ENCODE measurements around the gene PEX14.

Gene PEX14

DNA sequence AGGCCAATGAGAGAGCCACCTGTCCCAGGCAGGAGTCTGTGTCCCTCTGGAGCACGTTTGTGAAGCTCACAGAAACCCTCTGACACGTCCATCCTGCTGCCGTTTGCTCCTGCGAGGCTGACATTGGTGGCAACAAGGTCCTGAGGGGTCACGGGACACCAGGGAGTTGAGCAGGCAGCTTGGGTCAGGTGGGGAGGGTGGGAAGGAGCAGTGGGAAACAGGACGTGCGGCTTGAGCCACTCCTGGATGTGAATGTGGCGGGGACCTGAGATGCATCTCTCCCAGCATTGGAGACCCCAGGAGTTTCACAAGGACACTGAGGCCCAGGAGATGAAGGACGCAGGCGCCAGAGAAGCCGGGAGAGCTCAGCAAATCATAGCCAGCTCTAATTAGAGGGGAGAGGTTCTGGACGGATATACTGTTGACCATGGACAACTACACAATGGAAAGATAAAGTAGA is 149.0 kb downstream of the PEX14 start:
- peak; percentile 32 for DNase-seq

DNA sequence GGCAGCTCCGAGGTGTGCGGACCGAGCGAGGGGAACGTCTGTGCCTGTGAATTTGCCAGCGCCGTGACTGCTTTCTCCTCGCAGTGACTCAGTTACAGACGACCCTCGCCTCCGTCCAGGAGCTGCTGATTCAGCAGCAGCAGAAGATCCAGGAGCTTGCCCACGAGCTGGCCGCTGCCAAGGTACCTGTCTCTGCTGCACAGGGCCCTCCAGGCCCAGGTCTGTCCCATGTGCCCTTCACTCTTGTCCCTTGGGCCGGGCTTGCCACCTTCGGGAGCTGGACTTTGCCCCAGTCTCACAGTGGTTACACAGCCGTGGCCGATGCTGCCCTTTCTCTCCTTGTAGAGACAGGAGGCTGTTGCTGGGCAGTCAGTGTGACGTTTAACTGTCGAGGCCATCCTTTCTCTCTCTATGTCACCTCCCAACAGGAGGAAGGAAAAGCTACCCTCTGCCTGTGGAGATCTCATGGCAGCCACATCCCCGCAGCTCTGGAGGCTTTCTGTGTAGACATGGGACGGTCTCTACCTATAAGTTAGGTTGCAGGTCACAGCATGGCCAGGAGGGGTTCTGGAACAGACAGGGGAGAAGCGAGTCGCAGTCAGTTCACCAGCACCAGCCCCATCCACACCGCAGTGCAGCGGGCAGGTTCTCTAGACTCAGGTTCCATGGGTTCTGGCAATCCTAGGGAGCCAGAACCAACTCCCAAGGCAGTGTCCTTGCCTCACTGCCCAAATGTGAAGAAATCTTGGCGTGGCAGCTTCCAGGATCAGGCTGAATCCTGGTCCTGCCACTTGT is 149.7 kb downstream of the PEX14 start:
- DNase-seq: peak; percentile 49

DNA sequence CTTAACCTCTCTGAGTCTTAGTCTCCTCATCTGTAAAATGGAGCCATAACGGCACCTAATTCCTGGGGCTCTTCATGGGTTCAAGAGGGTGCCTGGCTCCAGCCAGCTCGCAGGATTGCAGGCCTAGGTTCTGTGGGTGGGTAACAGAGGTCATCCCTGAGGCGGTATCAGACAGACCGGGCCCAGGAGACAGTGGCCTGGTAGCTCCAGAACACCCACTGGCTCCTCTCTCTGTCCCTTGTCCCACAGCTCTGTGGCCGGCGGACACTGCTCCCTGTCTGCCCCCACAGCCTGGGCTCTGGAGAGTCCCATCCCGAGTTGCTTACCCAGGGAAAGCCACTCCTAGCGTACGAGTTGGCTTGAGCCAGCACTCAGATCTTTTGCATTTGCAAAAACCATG is 150.3 kb downstream of the PEX14 start:
- DNase-seq: peak; percentile 31

DNA sequence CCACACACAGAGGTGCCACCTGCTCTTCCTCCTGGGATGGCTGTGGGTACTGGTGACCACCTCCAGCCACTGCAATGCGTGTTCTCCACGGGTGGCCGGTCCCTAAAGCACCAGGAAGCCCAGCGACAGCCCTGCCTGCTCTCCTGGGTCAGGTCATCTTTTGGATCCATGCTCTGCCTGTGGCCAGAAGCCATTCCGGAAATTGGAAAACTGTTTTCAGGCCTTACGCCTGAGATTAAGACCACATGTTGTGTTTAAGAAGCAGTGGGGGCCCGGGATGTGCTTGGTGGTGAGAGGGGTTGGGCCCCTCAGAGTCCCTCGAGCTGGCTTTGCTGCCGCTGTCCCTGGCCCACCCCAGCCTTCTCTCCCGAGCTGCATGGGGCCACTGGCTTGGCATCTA is 150.8 kb downstream of the PEX14 start:
- peak; percentile 32 for DNase-seq

DNA sequence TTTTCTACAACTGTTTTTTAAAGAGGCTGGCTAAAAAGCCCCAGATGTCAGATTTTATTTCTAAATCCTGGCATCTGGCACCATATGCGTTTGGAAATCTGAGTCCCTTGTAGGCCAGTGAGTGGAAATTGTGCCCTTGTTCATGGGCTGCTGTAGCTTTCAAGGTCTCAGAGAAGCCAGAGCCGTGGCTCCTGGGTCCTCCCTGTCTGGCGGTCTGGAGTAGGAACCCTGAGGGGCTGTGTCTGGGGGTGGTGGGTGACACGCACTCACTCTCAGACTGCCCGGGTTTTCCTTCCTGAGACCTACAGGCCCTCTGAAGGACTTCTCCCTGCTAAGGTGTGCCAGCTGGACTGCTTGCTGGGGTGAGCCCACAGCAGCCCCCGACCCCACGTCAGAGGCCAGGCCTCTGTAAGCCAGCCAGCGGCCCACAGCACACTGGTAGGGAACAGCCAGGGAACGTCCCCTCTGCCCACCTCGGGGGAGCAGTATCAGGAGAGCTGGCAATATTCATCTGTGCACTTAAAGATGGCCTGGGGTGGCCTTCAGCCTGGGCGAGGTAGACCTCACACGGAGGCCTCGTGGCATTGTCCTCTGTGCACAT is 151.5 kb downstream of the PEX14 start:
- peak; percentile 47 for DNase-seq

DNA sequence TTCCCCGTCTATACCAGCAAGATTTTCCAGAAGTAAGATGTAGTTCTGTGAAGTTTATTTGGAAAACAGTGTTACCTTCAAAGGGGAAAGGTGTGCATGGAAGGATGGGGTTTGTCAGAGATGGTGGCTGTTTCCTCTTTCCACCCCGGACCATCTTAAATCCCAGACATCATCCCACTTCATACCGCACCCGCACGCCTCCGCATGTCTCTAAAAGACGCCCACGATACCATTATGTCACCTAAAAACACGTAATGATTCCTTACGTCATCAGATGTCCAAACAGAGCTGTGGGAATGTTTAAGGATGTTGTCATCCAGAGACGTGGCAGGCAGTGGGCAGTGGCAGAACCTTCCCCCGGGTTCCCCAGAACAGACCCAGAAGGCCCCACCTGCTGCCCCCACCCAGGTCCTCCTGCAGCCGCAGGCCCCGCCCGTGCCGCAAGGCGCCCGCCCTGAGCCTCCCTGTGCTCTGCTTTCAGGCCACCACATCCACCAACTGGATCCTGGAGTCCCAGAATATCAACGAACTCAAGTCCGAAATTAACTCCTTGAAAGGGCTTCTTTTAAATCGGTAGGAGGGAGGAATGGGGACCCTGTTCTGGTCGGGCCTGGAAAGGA is 152.2 kb downstream of the PEX14 start:
- peak; percentile 31 for DNase-seq

DNA sequence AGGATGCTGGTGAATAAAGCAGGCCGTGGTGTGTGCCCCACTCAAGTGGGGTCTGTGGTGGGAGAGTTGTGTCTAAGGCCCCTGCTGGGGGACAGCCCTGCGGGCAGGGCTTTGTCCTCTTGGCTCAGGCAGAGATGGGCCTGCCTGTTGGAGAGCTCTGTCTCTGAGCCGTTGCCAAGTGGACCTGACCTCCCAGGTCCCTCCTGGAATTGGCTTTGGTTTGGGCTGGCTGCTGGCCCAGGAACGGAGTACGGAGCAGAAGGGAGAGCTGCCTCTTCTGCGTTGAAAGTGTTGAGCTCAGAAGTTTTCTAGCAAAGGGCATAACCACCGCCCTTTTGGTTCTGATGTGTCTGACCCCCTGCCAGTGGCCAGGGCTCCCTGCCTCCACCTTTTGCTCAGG is 153.9 kb downstream of the PEX14 start:
- DNase-seq: peak; percentile 26

DNA sequence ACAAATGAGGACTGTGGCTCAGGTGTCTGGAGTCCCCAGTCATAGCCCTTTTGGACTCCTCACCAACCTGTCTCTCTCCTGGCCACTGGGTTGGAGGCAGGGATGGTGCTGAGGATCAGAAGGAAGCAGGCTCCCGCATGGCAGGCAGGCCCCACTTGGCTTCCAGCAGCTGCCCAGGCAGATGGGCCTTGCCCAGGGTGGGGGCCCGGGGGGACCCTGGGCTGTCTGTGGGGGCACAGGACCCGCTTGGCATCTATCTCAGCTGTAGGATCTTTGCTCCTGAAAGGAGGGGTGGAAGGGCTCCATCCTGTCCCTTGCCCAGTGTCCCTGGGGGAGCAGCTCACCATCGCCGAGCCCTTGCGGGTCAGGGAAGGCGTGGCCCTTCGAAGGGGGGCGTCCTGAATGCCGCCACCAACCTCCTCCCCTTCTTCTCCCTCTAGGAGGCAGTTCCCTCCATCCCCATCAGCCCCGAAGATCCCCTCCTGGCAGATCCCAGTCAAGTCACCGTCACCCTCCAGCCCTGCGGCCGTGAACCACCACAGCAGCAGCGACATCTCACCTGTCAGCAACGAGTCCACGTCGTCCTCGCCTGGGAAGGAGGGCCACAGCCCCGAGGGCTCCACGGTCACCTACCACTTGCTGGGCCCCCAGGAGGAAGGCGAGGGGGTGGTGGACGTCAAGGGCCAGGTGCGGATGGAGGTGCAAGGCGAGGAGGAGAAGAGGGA is 154.5 kb downstream of the PEX14 start:
- peak; percentile 54 for DNase-seq

DNA sequence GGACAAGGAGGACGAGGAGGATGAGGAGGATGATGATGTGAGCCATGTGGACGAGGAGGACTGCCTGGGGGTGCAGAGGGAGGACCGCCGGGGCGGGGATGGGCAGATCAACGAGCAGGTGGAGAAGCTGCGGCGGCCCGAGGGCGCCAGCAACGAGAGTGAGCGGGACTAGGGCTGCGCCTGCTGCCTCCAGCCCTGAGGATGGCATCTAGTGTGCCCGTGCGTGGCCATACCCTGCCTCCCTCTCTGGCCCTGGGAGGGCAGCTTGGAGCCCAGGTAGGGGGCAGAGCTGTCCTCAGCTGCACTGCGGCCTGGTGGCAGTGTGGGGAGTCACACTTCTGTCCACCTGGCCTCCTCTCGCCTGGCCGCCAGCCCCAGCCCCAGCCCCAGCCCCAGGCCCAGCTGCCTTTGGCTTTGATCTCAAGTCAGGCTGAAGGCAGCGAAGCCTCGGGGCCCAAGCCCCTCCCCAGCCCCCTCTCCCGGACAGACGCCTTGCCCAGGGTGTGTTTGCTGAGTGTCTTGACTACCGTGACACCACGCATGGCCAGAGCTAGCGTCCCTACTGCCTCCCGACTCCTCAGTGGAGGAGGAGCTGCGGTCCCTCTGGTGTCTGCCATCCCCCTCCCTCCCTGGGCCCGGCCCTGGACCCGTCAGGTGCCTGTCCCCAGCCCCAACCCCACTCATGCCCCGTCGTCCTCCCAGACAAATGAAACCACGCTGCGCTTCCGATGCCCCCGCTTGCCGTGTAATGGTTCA is 155.2 kb downstream of the PEX14 start:
- peak; percentile 68 for DNase-seq

DNA sequence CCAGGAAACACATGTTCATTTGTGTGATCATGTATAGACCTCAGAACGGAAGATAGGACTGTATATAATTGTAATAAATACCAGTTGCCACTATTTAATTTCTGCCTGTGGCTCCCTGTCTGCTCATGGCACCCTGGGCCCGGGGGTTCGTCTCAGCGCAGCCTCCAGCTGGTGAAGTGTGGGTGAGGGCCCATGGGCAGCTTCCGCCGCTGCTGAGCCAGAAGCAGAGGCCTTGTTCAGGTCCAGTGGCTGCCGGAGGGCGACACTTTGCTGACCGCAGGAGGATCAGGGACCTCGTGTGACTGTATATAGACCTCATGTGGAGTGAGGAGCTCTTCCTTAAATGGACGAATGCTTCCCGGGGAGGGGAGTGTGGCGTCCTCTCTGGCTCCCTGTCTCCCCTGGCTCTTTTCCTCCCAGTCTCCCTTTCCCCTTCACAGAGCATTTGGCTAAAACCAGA is 155.9 kb downstream of the PEX14 start:
- no peak for DNase-seq

DNA sequence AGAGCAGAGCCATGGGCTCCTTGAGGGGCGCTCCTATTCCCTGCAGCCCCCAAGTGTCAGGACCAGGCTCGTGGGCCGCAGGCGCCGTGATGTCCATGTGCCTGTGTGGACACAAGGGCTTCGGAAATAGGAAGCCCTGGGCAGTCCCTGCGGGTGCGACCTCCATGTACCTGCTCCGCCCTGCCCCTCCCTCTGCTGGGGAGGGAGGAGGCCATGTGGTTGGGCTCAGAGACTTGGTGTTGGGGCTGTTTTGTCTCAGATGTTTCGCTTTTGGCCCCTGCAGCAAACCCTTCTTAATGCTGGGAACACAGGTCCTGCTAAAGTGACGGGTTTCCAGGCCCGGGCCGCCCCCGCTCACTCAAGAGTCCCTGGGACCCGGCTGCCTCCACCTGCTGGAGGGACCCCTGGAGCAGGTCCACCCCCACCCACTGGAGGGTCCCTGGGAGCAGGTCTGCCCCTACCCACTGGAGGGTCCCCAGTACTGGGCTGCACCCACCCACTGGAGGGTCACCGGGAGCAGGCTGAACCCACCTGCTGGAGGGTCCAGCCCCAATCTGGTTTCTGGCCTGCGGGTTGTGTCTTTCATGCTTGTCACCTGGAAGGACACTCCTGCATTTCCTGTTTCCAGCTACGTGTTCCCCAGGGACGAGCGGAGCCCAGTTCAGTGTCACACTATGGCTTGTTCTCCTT is 156.5 kb downstream of the PEX14 start:
- DNase-seq: peak; percentile 48

DNA sequence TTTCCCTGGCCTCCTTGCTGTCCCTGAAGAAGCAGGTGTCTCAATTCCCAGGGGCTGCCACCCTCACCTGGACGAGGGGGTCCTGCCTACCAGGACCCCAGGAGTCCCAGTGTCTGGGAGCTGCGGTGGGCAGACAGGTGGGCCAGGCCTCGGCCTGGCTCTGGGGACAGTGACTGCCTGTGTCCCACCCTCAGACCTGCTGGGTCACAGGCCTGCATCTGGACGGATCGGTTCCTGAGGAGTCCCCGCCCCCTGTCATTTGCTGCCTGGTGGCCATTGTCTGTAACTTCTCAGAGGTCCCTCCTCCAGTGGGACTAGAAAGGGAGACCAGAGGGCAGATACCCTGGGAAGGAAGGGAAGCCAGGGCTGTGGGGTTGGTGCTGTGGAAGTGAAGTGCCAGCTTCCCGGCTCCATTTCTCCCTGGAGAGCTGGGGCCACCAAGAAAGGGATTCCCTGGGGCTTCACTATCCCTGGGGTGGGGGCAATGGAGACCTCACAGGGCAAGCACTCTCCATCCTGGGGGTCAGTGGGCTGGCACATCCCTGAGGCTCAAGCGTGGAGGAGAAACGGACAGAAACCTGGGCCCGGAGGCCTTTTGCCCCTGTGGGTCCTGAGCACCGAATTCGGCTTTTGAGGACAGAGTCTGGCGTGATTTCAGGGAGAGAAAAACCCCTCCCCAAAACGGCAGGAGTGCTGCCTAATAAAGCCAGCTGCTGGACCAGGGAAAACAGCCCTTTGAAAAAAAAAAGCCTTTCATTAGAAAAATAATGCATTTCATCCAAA is 157.3 kb downstream of the PEX14 start:
- no peak for DNase-seq

DNA sequence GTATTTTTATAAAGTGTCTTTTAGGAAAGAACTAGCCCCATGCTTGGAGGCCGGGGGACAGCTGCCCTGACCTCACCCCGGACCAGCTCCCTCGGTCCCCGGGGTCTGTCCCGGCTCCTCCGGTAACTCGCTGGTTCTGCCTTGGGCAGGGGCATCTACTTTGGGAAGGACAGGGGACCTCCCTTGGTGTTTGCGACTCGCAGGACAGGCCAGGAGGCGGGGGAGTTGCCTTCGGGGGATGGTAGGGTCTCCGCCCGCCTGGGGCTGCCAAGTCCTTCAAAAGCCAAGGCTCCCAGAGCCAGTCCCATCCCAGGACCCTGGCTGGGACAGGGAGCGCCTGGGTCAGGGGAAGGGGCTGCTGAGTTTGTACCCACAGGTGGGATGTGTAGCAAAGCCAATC is 157.9 kb downstream of the PEX14 start:
- DNase-seq: no peak

DNA sequence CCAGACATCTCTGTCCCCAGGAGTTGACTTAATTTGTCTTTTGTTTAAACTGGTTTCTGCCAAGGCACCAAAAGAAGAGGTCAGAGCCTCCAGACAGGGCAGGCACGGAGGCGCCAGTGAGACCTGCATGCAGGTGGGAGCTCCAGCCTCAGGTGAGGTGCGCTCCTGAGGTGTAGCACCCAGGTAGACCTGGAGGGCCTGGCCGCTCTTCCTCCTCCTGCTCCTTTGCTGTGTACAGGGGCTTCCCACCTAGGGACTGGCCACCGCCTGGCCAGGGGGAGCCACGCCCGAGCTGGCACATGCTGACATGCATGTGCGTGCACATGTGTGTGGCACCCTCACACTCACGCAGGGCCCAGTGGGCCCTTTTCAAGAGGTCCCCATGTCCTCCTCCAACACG is 158.7 kb downstream of the PEX14 start:
- DNase-seq: no peak

DNA sequence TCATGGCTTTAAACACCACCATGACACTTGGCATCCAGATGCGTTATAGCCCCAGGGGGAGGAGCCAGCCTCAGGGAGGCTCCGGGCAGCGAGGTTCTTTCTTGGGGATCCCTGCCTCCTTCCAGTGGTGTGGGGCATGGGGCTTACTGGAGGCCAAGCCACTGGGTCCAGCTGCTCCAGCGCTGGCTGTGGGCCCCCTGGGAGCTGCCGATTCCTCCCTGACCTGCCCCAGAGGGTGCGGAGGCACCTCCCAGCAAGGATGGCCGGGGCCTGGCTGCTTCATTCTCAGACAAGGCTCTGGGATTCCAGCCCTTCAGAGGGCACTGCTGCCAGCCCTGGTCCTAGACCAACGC is 159.3 kb downstream of the PEX14 start:
- DNase-seq: no peak

DNA sequence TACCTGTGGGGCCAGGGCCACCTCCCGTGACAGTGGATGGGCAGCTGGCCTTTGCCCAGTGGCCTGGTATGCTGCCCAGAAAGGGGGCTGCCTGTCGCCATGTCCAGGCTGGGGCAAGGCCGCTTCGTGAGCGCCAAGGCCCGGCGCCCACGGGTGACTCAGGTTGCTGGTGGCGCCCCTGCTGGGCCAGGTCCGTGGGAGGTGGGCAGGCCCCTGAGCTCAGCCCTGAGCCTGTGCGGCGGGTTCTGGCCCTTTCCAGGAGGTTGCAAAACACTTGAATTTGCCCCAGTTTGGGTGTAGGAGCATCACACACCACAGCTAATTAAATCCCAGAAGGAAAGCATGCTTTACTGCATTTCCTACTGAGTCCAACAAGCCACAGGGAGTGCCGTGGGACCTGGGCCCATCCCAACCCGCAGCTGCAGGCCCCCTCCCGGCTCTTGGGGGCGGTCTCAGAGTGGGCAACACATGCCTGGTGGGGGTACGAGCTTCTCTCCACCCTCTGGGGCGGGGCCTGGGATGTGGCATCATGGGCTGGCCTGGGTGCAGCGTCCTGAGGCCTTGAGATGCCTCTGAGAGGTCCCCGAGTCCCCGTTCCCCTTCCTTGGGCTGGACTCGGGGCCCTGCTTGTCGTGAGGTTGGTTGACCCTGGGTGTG is 159.8 kb downstream of the PEX14 start:
- DNase-seq: no peak

DNA sequence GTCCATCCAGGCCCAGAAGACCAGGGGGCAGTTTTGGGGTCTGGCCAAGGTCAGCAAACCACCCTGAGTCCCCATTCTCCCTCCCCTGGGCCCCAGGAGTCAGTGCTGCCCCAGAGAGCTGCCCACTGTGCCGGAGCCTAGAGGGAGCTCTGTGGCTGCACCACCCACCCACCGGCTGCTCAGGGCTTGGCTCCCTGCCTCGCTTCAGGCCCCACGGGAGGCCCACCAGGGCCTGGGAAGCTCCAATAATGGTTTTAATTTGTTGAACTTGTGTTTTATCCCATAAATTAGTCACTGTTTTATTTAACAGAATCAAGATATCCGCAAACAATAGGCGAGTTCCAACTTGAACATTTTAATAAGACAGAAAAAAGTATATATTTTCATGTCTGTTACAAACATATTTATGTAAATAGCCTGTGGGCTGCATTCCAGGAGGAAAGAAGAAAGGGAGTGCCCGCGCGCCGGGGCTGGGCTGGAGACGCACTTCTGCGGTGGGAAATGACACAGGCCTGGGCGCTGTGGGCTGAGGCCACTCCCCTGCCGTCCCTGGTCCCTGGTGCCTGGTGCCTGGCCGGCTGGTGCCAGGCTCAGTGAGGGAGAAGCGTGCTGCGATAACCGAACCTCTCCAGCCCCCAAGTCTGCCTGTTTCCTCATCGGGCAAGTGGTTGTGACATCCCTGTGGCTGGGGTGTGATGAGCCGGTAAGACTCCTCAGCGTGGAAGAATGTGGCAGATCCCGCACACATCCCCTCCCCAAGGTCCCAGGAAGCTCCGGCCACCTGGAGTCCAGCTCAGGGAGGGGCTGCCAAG is 160.5 kb downstream of the PEX14 start:
- DNase-seq: no peak

DNA sequence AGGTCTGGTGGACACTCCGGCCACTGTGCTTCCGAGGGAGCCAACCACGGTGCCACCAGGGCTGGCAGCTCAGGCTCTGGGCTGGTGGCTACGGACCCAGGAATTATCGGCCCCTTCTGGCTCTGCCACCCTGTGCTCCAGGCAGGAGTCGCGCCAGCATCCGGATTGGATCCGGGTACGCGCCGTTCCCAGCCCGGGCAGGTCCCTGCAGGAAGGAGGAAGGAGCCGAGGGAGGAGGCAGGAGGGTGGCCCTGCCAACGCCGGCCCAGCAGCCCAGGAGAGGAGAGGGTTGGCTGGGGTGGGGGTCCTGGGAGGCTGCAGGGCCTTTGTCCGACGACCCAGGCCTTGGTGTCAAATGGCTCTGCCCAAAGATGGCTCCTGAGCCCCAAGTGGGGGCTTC is 161.2 kb downstream of the PEX14 start:
- DNase-seq: no peak

DNA sequence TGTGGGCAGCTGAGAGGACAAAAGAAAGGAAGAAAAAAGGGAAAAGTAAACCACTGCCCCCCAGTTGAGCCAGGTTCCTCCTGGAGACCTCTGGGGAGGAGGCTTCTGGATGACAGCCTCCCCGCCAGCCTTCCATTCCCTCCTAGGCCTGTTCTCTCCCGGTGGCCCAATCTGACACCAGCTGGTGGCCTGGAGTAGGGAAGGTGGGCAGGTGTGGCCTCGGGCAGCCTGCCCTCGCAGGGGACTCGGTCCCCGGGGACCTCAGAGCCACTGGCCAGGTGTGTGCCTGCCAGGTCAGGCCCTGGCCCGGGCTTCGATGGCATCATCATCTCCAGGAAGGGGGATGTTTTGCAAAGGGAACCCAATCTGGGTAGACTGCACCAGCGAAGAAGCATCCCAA is 162.7 kb downstream of the PEX14 start:
- DNase-seq: no peak
